GM18909 (cell line): ENCODE results near the gene AQP5.

ENCODE experiments used
- ATAC-seq: cut with Tn5 transposase; IDR thresholded peaks from one replicate; pipeline ENCODE4 v1.9.1; 2021; ENCODE audit warnings: mild to moderate bottlenecking; ENCODE audit not compliant: unreplicated experiment, poor library complexity

Gene AQP5

DNA sequence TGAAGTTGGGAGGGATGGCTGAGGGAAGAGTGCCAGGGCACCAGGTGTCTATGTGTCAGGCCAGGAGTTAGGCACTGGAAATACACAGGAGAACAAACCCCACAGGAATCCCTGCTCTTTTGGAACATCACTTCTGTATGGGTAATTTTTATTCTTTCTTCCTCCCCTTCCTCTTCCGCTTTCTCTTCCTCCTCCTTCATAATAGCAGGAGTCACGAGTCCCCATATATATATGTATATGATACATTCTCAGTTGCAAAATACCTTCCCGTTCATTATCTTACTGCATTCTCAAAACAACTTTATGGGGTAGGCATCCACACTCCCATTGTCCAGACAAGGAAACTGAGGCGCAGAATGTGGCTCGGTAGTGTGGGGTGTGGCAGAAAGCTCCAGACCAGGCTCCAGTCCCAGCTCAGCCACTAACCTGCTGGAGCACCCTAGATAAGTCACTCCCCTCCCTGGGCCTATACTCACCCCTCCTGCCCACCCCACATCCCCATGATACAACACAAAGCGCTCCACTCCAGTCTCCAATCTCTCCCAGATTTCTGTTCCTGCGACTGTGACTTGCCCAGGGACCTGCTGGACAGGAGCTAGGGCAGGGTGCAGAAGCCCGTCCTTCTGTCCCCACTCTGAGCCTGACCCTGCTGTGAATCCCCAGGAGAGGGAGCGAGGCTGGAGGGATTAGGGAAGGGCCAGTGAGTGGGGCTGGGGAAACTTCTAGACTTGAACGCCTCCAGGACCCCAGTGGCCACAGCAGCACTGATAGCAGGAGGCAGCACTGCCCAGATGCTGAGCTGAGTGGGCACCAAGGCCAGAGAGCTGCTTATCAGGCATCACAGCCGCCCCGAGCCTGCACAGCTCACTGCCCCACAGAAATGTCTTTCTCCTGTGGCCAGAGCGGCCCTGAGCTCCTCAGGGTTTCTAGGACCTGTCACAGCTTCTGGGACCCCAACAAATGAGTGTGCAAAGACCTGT lies 12.5 kb upstream of the AQP5 start:
- no peak for ATAC-seq

GRCh38 chr12:49949866-49950265 lies 11.8 kb upstream of the AQP5 start:
- ATAC-seq, result no peak

GRCh38 chr12:49950273-49951251 lies 11.1 kb upstream of the AQP5 start, which contains the start of gene AQP2:
TSS of gene AQP2 (plus strand) at chr12:49950737. CDS start at chr12:49950831, 94 bp downstream.
- ATAC-seq, result no peak

- ATAC-seq, result no peak
Observed at GRCh38 chr12:49951411-49952240, 10.0 kb upstream of the AQP5 start.

DNA sequence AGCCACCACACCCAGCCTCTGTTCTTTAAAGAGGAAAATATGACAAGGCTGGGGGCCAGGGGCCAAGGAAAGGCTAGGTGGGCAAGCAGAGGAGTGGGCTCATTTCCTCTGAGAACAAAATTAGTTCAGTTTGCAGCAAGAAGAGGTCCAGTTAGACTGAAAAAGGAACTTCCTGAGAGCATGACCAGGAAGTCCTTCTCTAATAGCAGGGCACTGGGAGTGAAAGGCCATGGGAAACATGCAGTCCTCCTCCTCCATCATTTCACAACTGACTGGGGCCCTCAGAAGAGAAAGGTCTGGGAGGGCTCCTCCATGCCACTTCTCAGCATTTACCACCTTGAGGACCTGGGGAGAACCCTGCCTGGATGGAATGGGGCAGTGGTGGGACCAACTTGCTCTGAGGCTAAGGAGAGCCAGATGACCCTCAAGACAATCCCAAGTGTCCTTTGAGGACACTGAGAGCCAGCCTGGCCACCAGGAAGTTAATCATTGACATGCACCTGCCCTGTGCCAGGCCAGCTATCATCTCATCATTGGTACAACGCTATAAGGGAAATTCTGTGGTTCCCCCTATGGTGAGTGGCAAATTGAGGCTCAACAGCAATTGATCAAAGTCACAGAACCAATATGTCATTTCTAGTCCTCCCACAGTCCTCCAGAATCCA lies 9.1 kb upstream of the AQP5 start:
- no peak for ATAC-seq

DNA sequence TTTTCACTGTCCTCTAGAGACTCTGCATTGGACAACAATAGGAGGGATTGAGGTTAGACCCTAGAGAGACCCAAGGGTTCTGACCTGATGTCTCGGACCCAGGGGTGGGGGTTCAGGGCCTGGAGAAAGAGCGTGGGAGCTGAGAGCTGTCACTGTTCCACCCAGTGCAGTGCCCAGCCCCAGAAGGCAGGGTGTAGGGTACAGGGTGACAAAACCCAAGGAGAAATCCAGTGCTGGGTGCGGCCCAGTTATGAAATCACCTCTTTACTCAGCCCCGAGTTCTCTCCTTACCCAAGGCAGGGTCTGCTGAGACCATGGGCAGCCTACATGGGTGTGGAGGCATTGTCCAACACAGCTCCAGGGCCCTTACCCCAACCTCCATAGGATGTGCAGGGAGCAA lies 8.5 kb upstream of the AQP5 start:
- no peak for ATAC-seq

- ATAC-seq, result no peak
Observed at GRCh38 chr12:49953961-49954846, 7.5 kb upstream of the AQP5 start.

DNA sequence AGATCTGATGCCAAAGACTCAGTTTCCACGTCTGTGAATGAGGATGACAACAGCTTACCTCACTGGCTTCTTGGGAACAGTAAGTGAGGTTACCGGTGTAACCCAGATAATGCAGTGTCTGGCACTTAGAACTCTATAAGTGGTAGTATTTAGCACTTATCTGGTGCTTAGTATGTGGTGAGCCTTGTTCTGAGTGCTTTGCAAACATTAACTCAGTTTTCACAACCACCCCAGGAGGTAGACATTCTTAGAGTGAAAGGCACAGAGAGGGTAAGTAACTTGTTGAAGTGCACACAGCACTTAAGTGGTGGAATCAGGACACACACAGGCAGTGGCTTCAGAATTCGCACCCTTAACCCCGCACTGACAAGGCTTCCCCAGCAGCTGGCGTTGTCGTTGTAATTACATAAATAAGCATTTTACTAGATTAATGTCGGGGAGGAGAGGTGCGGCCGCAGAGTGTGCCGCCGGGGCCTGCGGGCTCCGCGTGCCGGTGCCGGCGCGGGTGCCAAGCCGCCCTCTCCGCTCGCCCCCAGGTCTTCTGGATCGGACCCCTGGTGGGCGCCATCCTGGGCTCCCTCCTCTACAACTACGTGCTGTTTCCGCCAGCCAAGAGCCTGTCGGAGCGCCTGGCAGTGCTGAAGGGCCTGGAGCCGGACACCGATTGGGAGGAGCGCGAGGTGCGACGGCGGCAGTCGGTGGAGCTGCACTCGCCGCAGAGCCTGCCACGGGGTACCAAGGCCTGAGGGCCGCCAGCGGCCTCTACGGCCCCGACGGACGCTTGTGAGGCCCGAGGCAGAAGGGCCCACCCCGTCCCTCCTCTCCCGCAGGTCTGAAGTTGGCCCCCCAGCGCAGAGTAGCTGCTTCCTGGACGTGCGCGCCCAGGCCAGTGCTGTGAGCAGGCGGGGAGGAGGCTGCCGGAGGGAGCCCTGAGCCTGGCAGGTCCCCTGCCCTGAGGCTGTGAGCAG lies 6.5 kb upstream of the AQP5 start:
- ATAC-seq, result no peak

DNA sequence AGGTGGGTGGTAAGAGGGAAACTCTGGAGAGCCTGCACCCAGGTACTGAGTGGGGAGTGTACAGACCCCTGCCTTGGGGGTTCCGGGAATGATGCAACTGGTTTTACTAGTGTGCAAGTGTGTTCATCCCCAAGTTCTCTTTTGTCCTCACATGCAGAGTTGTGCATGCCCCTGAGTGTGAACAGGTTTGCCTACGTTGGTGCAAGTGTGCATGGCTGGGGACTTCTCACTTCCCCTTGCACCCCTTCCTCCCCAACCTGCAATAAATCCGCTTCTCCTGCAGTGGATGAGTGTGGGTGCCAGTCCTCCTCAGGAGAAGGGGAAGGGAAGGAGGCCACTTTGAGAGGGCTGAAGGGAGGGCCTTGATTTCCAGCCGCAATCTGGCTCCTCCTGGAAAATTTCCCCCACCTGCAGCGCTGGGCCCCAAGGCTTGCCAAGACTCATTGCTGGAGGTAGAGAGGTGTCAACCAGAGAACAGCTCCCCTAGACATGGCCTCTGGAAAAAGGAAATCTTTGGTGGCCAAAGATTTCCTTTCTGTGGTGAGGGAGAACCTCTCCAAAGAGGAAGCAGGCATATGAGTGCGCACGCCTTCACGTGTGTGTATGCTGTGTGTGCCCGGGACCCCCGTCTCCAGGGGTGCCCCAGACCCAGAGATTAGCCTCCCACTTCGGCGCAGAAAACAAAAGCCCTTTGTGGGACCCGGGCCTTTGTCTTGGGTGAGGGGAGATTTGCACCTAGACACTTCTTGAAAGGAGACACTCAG lies 5.6 kb upstream of the AQP5 start:
- no peak for ATAC-seq

GRCh38 chr12:49956663-49957569 lies 4.8 kb upstream of the AQP5 start:
- ATAC-seq, result no peak

GRCh38 chr12:49957570-49957967 lies 4.1 kb upstream of the AQP5 start:
- ATAC-seq, result no peak

DNA sequence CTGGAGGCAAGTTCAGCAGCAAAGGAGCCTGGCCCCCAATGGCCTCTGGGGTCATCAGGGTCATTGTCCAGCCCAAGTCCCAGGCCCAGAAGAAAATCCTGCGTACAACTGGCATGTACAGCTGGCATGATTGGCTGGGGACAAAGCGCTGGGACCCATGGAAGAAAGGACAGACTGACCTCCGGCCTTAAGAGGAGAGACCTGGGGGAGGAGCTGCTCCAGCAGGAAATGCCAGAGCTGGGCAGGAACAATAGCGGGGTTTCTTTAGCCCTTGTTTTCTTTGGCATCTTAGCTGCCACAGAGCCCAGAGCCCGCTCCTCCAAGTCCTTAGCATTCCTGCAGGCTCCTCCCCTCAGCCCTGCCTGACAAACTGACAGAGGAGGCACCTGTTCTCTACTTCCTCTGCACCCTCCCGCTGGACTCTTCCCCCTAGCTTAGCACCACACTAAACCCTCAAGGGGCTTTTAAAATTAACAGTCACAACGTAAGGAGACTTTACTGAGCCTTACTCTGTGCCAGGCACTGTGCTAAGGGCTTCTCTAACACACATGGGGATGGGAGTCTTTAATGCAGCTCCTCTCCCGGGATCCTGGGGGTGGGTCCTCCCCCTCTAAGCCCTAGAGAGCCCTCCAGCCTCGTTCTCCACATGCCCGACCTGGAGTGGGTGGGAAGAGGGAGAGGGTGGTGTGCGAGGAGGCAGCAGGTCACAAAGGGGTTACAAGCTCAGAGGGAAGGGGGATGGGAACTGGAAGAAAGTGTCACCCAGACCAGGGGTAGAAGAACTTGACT lies 1.8 kb upstream of the AQP5 start:
- ATAC-seq, result no peak

GRCh38 chr12:49960474-49961110 lies 1.1 kb upstream of the AQP5 start:
- ATAC-seq, result no peak

GRCh38 chr12:49961993-49962764 lies 507 bp downstream of the AQP5 start:
- no peak for ATAC-seq
